ENCODE results near the gene CACNA1C.
"Not testable (repeated sequence)": the region's sequence is repeated elsewhere in the genome, so short reads cannot be mapped to it uniquely, and the experiment has no call there.

CACNA1C gene

DNA sequence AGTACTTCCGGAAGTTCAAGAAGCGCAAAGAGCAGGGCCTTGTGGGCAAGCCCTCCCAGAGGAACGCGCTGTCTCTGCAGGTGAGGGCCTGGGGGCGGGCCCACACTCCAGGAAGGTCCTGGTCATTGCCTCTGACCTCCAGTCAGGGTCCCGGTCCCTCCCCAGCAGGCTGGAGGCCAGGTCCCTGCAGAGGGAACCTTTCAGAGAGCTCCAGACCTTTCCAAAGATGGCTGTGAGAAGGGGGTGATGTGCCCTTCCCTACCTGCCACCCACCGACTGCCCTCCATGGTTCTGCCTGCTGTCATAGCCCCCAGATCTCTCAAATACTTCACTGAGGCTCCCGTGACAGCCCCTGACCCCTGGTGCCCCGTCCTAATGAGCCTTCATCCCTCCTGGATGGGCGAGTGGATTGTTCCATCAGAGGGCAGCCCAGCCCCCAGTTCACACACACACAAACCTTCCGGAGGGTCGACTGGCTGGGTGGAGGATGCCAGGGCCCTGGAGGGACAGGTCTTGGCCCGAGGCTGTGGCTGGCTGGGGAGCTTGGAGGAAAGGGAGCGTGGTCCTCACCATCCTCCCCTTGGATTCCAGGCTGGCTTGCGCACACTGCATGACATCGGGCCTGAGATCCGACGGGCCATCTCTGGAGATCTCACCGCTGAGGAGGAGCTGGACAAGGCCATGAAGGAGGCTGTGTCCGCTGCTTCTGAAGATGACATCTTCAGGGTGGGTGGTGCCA lies 624.5 kb downstream of the CACNA1C start:
- no peak for DNase-seq (ENCODE audit: low read depth)

DNA sequence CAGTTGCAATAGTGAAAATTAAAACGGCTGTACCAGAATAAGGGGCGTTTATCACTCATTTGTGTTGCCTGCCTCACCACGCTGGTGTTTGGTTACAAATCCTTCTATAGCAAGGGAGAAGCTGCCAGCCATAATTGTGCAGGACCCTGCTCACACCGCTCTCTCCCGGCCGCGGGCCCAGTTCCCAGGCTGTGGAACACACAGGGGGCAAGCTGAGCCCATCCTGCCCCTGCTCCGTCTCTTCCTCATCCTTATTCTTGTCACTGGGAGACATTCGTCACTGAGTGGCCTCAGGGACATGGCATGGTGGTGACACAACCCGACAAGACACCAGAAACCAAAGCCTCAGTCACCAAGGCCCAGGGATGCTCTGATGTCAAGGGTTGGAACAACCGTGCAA lies 625.6 kb downstream of the CACNA1C start:
- DNase-seq (ENCODE audit: low read depth): no peak

DNA sequence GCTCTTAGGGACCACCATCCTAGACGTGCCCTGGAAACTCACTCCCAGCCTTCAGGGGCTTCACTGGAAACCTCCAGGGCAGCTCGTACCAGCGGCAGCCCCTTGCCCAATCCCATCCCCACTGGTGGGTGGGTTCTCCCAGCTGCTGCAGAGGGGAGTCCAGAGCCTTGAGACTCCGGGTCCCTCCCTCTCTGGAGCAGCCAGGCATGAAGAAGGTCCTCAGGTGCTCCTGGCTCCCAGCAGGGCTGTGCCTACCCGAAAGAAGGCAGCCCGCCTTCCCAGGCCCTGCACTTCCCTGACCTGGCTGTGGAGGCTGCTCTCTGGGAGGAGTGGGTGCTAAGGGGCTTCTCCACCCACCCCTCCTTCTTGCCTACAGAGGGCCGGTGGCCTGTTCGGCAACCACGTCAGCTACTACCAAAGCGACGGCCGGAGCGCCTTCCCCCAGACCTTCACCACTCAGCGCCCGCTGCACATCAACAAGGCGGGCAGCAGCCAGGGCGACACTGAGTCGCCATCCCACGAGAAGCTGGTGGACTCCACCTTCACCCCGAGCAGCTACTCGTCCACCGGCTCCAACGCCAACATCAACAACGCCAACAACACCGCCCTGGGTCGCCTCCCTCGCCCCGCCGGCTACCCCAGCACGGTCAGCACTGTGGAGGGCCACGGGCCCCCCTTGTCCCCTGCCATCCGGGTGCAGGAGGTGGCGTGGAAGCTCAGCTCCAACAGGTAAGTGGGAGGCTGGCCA lies 626.5 kb downstream of the CACNA1C start:
- no peak for DNase-seq (ENCODE audit: low read depth)

DNA sequence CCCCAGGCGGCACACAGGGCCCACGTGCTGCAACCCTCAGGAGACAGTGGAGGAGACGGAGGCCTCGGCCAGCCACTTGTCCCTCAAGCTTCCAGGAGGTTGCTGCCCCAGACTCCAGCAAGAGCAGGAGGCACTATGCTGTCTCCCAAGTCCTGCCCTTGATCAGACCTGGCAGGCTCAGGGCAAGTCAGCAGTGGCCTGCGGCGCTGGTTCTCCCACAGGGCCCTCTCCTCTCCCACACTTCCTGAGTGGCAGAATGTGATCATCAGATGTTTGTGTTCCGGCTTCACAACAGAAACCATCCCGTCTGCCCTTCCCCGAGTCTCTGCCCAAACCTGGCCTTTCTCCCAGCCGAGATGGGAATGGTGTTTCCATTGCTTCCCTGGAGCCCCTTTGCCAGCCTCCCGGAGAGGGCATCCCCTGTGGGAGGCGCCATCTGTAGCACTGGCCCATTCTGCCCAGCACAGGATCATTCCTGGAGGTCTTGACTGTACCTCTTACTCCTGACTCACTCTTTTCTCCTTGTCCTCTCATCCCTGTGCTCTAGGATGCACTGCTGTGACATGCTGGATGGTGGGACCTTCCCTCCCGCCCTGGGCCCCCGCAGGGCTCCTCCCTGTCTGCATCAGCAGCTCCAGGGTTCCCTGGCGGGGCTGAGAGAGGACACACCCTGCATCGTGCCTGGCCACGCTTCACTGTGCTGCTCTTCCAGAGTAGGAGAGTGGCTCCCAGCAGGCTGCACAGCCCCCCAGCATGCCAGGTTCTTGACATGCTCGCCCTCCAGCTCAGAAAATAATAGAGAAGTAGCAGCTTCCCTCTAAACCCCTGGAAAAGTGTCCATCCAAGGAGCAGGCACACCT lies 627.3 kb downstream of the CACNA1C start:
- DNase-seq (ENCODE audit: low read depth): no peak

DNA sequence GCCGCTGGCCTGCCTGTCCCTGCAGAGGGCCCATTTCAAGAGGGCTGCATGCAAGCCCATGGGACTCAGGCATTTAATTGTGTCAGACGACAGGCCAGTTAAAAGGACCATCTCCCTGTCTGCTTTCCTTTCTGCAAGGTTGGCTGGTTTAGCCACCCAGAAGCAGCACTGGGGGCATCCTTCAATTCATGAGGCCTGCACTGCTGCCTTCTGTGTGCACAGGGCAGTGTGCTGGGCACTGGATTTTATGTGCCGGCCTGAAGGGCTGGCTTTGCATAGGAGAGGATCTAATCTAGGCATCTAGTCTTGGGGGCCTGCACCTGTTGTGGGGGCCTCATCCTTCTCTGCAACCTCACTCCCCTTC lies 627.9 kb downstream of the CACNA1C start:
- DNase-seq (ENCODE audit: low read depth): no peak

DNA sequence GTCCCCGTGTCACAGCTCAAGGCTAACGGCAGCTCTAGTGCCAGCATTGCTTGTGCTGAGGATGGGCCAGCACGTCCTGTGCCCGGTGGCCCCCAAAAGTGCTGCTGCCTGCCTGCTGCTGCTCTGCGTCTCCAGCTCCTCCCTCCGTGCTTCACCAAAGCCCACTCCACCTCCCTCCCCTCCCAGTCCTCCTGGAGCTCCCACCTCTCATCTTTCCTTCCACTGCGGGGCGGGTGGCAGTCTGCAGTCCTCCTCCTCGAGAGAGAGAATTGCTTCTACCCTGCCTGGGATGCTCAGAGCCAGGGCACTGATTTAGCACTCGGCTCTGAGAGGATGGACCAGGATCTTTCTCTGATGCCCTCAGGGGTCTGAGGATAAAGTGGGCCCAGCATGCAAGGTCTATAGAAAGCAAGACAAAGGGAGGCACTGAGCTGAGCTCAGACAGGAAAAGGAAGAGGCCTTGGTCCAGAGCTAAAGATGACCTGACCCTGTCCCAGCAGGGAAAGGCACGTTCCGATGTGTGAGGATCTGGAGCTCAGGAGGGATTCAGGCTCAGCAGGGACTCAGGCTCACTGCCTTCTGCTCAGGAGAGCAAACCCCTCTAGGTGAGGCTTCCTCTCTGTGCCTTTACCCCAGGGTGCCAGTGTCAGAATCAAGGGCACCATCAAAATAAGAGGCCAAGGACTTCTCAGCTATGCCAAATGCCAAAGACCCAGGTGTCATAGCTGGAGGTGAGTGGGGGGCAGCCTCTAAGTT lies 628.8 kb downstream of the CACNA1C start:
- DNase-seq (ENCODE audit: low read depth): no peak

DNA sequence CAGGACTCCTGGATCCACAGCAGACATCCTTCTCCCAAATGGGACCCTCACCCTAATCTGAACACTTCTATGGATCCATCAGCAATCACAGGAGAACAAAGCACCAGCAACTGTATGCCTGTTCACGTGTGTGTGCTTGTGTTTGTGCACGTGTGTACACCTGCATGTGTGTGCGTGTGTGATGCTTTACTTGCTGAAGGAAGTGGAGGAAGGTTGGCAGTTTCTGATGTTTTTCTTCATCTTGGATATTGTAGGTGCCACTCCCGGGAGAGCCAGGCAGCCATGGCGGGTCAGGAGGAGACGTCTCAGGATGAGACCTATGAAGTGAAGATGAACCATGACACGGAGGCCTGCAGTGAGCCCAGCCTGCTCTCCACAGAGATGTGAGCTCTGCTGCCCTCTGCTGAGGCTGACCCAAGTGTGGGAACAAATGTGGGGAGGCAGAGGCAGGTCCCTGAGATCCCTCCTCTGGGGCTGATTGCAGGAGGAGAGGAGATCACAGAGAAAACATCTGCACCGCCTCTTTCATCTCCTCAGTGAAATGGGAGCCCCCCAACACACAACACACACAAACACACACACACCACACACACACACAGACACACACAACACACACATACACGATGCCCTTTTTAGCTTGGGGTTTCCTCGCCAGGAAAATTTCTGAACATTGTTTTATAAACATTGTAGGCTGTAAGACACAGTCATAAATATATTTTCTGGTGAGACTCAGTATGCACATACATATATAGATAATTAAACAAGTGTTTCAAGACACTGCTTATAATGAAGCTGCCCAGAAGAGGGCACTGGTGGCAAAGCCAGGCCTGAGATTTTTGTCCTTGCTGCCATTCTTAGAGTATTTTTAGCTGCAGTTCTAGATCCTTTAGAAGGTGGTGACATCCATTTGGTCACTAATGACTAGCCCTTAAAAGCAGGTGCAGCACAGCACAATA lies 629.8 kb downstream of the CACNA1C start:
- no peak for DNase-seq (ENCODE audit: low read depth)

DNA sequence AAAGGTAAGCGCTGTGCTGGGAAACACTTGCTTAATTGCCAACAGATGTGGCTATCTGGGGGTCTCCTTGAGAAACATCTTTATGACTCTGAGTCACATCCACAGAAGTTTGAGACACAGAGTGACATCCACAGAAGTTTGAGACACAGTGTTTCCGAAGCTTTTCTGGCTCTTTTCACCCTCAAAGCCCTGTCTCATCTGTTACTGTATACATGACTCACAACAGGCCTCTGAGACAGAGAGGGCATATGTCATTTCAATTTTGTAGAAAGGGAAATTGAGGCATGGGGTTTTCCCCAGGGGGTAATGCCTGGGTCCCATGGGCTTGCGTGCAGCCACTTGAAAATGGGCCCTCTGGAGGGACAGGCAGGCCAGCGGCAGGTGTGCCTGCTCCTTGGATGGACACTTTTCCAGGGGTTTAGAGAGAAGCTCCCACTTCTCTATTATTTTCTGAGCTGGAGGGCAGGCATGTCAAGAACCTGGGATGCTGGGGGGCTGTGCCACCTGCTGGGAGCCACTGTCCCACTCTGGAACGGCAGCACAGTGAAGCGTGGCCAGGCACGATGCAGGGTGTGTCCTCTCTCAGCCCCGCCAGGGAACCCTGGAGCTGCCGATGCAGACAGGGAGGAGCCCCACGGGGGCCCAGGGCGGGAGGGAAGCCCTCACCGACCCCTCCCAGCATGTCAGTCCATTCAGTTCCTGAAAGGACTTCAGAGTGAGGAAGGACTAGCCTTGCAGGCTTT lies 630.7 kb downstream of the CACNA1C start:
- DNase-seq (ENCODE audit: low read depth): no peak

DNA sequence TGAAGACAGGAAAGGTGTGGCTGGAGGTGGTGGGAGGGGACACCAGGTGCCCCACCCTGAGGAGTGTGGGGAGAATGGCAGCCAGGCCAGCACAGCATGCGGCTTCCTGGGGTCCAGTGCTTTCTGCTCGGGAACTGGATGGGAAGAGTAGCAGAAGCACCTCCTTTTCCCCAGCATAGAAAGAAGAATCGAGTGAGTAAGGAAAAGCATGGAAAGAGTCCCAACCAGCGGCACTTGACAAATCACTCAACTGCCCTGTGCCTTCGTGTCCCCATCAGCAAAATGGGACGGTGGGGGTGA lies 631.2 kb downstream of the CACNA1C start:
- not testable (repeated sequence) for DNase-seq (ENCODE audit: low read depth)

DNA sequence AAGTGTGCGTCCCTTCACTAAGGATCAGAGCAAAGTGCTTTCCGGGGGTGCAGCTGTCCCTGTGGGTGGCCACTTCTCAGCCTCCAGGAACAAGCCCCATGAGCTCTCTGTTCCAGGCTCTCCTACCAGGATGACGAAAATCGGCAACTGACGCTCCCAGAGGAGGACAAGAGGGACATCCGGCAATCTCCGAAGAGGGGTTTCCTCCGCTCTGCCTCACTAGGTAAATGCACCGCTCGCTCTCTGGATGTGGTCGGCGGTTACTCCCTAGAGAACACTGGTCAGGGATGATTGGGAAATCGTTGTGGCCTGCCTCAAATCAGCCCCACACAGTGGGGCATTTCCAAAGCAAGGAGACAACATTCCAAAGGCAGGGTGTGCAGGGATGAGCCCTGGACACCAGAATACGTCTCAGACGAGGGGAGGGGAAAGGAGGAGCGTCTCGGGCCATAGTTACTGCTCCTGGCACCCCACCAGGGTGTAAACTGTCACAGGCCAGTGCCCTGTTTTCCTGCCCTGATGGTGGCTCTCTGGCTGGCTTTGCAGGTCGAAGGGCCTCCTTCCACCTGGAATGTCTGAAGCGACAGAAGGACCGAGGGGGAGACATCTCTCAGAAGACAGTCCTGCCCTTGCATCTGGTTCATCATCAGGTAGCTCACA lies 633.0 kb downstream of the CACNA1C start:
- DNase-seq (ENCODE audit: low read depth): not testable (repeated sequence)

DNA sequence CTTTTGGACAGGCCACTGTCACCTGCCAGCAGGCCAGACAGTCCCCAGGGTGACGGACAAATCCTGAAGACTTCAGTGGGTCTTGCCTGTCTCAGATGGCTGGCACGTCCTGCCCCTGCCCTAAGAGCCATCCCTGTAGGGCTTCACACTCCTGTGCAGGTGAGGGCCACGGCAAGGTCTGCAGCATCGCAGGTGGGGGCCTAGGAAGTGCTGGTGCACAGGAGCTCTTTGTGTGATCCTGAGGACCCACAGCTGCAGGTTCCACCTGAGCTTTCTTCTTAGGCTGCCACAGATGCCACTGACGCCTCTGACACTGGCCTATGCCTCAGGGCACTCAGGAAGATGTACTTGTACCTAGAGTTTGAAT lies 633.5 kb downstream of the CACNA1C start:
- no peak for DNase-seq (ENCODE audit: low read depth)

DNA sequence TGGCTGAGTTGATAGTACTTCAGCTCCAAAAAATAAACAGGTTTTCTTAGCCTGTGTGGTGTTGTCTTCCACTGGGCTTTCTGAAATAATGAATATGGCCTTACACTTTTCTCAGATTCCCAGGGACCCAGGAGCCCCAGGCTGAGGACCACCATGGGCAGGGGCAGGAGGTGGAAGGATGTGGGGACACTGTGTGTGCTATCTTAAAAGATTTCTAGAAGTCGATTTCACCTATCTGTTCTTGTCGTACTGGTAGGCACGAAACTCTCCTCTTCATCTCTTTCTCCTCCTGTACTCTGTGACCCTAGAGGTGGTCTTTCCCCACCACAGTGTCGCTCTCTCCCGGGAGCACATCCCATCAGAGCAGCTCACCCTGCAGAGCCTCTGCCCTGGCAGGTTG lies 634.3 kb downstream of the CACNA1C start:
- DNase-seq (ENCODE audit: low read depth): no peak

DNA sequence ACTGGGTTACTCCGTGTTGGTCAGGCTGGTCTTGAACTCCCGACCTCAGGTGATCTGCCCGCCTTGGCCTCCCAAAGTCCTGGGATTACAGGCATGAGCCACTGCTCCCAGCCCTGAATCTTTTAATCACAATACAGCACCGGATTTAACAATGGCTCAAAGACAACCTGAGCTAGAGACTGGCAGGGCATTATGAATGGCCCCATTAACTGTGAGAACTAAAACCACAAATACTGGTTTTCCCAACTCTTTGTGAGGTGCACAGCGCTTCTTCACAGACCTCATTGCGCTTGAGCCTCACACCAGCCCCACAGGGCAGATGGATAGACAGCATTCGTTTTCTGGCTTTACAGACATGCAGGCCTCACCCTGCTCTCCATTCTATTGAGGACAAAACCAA lies 634.9 kb downstream of the CACNA1C start:
- DNase-seq (ENCODE audit: low read depth): no peak

DNA sequence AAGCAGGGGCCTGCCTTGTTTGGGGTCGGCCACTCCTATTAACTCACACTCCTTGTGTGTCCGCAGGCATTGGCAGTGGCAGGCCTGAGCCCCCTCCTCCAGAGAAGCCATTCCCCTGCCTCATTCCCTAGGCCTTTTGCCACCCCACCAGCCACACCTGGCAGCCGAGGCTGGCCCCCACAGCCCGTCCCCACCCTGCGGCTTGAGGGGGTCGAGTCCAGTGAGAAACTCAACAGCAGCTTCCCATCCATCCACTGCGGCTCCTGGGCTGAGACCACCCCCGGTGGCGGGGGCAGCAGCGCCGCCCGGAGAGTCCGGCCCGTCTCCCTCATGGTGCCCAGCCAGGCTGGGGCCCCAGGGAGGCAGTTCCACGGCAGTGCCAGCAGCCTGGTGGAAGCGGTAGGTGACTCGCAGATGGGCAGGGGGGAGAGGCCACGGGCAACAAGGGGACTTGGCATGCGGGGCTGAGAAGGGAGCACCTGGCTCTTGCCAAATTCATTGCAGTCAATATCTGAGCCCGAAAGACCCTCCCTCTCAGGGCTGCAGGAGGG lies 635.7 kb downstream of the CACNA1C start:
- DNase-seq (ENCODE audit: low read depth): no peak

DNA sequence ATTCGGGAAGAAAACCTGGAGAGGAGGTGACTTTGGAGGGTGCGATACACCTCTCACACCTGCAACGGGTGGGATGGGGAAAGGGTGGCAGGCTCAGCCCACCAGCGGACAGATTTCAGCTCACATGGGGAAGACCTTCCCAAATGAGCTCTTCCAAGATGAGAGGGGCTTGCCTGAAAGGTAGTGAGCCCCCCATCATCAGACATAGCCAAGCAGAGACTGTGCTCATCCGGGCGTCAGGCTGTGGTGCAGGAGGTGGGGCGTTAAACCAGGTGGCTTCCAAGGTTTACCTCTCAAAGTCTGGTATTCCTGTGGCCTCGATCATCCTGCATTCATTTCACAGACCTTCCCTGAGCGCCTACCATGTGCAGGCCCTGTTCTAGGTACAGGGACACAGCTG lies 636.6 kb downstream of the CACNA1C start:
- DNase-seq (ENCODE audit: low read depth): no peak

DNA sequence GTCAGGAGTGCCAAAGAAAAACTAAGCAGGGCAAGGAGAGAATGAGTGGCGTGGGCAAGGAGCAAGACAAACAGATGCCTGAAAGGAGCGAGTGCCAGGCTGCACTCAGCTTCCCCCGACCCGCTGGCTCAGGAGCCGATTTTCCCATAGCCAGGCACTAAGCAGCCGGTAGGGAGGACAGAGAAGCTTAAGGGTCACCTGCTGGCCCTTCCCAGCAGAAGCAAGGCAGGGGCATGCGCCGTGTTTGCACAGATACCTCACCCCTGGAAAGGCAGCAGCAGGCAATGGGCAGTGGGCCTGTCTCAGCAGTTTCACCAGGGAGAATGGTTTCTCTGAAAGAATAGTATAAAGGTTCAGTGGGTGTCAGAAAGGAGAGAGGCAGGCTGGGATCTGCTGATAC lies 637.1 kb downstream of the CACNA1C start:
- DNase-seq (ENCODE audit: low read depth): no peak

DNA sequence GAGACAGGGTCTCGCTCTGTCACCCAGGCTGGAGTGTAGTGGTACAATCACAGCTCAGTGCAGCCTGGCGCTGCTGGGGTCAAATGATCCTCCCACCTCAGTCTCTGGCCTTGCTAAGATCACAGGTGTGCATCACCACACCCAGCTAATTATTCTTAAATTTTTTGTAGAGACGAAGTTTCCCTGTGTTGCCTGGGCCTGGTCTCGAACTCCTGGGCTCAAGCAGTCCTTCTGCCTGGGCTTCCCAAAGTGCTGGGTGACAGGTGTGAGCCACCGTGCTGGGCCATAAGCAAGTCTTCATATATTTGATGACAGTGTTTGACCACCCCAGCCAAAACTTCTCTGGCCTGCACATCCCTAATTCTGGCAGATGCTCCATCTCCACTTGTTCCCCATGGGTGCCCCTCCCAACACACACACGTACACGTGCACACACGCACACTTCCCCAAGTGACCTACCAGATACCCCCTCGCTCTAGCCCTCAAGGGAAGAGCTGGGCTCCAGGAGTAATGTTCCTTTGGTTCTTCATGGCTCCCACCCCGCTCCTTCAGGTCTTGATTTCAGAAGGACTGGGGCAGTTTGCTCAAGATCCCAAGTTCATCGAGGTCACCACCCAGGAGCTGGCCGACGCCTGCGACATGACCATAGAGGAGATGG lies 637.7 kb downstream of the CACNA1C start:
- DNase-seq (ENCODE audit: low read depth): no peak

DNA sequence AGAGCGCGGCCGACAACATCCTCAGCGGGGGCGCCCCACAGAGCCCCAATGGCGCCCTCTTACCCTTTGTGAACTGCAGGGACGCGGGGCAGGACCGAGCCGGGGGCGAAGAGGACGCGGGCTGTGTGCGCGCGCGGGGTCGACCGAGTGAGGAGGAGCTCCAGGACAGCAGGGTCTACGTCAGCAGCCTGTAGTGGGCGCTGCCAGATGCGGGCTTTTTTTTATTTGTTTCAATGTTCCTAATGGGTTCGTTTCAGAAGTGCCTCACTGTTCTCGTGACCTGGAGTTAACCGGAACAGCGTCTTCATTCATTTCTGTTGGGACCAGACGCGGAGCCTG lies 638.2 kb downstream of the CACNA1C start:
- no peak for DNase-seq (ENCODE audit: low read depth)

DNA sequence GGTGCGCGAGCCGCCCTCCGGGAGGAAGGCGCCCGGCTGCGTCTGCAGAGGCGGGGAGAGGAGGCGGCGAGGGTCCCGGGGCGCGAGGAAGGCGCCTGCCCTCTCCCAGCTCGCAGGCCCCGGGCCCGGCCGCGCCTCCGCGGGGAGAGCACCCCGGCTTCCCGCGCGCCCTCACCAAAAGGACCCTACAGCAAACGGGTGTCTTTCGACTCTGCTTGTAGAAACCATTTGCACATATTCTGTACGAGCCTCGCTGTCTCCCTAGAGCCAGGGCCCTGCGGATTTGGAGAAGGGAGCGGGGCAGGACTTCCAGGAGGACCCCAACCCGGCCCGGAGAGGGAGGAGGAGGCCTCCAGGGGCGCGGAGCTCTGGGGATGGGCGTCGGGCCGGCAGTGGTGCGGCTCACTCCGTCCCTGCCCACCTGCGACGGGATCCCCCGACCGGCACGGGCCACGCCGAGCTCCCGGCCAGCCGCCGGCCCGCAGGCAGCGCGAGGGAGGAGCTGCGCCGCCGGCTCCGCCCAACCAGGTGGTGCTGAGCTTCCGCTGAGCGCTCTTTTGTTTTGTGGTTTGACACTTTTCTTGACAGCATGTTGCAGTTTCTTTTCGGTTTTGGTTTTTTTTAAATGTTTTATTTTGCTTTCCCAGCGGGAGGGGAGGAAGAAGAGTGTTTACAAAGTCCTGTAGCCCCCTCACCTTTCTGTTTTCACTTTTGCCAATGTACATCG lies 638.7 kb downstream of the CACNA1C start:
- no peak for DNase-seq (ENCODE audit: low read depth)

Measured in GM04504 (cell line).